GM12875 (cell line): ENCODE measurements around the gene TEX264.

Experiments
- H3K4me3 ChIP-seq: one replicate; pipeline ENCODE4 v1.5.1; 2011; ENCODE audit warnings: low read depth, low read length, control low read depth
- TF ChIP-seq, protein P1 (sequence below): IDR thresholded peaks from 2 replicates; pipeline ENCODE4 v1.5.1; 2011; ENCODE audit warnings: low read depth, mild to moderate bottlenecking, control low read depth, inconsistent platforms, low read length, moderate library complexity, borderline replicate concordance; ENCODE audit not compliant: insufficient read depth

TEX264 gene

DNA sequence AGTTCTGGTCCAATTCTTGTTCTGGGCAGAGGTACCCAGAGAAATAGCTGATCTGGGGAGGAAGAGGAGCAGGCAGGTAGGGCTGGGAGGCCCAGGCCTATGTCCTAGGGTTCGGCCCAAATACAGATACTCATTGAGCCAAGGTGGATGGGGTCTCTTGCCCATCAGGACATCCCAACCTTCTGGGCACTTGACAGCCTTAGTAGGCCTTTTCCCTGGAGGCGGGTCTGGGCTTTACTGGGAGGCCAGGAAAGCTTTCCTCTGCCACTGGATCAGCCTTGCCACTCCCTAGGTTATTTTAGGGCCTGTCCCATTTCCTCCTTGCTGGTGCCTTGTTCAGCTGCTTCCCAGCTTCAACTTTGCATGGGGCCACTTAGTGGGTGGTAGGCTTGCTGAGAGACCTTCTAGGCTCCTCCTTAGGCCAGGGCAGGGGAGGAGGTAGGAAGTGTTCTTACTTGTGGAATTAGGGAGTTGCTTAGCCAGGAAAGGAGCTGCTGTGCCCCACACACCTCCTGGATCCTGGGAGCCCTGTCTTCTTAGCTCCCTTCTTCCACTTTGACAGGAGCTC lies 9.7 kb downstream of the TEX264 start:
- no peak overlapping the region for H3K4me3 ChIP-seq
- TF ChIP-seq, protein P1, sequence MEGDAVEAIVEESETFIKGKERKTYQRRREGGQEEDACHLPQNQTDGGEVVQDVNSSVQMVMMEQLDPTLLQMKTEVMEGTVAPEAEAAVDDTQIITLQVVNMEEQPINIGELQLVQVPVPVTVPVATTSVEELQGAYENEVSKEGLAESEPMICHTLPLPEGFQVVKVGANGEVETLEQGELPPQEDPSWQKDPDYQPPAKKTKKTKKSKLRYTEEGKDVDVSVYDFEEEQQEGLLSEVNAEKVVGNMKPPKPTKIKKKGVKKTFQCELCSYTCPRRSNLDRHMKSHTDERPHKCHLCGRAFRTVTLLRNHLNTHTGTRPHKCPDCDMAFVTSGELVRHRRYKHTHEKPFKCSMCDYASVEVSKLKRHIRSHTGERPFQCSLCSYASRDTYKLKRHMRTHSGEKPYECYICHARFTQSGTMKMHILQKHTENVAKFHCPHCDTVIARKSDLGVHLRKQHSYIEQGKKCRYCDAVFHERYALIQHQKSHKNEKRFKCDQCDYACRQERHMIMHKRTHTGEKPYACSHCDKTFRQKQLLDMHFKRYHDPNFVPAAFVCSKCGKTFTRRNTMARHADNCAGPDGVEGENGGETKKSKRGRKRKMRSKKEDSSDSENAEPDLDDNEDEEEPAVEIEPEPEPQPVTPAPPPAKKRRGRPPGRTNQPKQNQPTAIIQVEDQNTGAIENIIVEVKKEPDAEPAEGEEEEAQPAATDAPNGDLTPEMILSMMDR, result no peak

DNA sequence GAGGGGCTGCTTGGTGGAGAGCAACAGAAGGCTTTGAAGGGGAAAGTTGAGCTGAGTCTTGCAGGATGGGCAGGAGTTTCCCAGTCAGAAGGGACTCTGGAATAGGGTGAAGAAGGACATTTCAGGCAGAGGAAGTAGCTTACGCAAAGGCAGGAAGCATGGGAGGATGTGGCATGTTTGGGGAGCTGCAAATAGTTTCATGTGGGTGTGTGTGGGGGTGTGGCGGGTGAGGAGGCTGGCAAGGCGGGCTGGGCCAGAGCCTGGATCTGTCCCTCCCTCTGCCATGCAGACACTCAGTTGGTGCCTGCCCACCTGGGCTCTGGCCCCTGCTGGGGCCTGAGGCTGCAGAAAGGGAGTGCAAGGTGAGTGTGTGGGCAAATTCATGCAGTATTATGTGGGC lies 10.4 kb downstream of the TEX264 start:
- TF ChIP-seq, protein P1, result no peak
- H3K4me3 ChIP-seq, result peak overlapping the region; percentile 5

DNA sequence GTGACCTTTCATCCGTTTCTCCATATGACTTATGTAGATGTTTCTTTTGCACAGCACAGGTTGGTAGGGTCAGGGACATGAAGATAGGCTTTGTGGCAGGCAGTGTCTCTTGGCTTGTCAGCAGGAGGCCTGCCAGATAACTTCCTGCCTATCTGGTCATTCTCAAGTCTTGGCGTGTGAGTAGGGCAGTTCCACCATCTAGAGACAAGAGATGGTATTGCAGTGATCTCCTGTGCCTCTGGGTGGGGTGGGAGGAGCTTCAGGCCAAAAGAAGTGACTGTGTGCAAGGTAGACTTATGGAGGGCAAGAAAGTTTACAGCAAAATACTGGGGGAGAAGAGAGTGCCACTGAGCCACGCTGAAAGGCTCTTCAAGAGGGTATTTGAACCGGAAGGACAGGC lies 11.0 kb downstream of the TEX264 start:
- H3K4me3 ChIP-seq, result no peak overlapping the region
- TF ChIP-seq, protein P1, result peak; percentile 83

DNA sequence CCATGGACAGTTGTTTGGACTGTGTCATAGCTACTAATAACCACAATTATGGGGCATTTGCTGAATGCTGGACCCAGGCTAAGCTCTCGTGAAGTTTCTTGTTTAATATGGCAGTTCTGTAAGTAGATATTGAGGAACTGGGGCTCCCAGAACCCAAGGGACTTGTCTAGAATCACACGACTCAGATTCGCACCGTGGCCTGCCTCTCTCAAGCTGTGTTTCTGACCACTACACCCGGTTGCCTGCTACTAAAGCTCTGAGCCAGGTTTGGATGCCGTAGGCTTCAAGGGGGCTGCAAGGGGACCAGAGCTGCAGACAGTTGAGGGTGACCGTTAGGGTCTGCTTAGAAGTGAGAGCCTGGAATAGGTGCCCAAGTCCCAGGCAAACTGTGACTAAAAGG lies 11.5 kb downstream of the TEX264 start:
- TF ChIP-seq, protein P1, result no peak
- no peak overlapping the region for H3K4me3 ChIP-seq

DNA sequence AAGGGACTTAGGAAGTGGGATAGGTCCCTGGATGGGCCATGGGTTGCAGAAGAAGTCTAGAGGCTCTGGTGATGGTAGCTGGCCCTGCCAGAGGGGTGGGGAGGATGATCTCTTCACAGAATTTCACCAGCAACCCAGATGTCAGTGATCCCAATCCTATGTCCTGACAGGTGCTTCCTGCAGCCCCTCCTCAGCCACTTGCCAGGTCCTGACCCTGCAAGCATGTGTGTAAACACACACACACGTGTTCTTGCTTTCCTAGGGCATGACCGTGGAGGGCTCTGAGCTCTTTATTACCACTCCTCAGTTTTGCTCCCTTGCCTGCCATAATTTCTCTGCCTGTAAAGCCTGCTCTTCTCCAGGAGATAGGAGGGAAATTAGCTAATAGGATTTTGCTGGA lies 12.5 kb downstream of the TEX264 start:
- TF ChIP-seq, protein P1, result no peak
- no peak overlapping the region for H3K4me3 ChIP-seq

DNA sequence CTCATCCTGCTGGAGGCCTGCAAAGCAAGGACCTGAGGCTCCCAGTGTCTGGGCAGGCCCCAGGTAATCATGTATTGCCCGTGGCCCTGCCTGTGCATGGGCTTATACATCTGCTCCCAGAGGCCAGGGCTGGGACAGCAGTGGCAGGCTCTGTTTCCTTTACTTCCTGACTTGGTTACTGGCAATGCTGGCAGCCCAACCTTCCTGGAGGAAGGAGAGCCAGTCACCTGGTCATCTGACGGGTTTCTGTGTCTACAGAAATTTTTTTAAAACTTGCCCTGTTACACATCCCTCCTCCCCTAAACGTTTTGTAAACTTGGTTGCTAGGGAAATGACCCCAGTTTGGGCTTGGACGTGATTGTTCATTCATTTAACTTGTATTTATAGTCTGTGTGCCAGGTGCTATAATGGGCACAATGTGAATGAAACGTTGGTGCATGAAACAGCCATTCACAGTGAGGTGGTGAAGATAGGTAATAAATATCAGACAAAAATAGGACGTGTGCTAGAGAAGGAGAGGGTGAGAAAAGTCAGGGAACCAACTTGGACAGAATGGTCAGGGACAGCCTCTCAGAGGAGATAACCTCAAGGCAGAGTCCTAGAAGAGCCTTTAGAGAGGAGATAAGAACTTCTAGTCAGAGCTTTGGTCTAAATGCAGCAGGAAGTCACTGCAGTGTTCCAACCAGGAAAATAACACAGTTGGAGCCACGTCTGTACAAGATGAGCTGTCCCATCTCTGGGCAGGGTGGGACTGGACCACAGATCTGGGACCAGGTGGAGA lies 14.1 kb downstream of the TEX264 start:
- H3K4me3 ChIP-seq, result no peak overlapping the region
- TF ChIP-seq, protein P1, result no peak

DNA sequence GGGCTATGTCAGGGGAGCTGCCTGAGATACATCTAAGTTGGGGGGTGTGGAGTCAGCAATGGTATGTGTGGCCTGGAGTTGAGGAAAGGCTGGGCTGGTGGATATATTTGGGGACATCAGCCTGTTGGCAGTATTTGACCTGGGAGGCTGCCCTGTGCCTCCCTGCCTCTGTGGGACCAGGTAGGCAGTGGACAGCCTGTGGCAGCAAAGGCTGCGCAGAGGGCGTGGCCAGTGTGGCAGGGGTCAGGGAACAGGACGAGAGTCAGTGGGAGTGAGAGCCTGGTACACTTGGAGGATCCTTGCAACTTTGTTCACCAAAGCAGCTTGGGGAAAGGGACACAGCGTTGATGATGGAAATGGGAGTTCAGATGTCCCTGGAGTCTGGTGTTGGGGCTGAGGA lies 15.0 kb downstream of the TEX264 start:
- no peak overlapping the region for H3K4me3 ChIP-seq

More for the DNA sequence above, 15.0 kb downstream of the TEX264 start:
- TF ChIP-seq, protein P1, result no peak
